Naive thymus-derived CD4-positive, alpha-beta T cell (primary cell): Measurements from ENCODE around the gene OR10R2. TPM values are rescaled to one million over a fixed set of nuclear protein-coding genes. Genes with fewer than 3 reads are reported as not detected.
A peak's percentile ranks its signal among the peaks of the same experiment; 100 is the strongest.

ENCODE experiments used
- ATAC-seq: fragments of 150-1000 bp; cut with Tn5 transposase; 2 replicates; pipeline ENCODE4 v1.10.0; 2021; ENCODE audit warnings: mild to moderate bottlenecking, moderate library complexity
- CTCF ChIA-PET: fragments of 350-600 bp; sonication (Branson Sonifier 250); formaldehyde crosslinking; loops from one replicate; lab custom pipeline; 2021; ENCODE audit warnings: antibody characterized with exemption; lab: Charles Lee
- POLR2A ChIA-PET: fragments of 350-600 bp; sonication (Branson Sonifier 250); formaldehyde crosslinking; loops from one replicate; lab custom pipeline; 2021; ENCODE audit warnings: antibody characterized with exemption, inconsistent platforms; lab: Charles Lee
- DNase-seq, 9 donors: peaks; one replicate each; pipeline versions ENCODE4 v3.0.0 to v3.0.0-alpha.2; 2020 to 2022; ENCODE audit warnings: mixed read lengths in 1 of 9
- H3K27ac ChIP-seq: one replicate; pipeline ENCODE4 v1.7.0; 2013; ENCODE audit warnings: mild to moderate bottlenecking, low read depth, low read length, moderate library complexity
- H3K27me3 ChIP-seq, 2 donors: one replicate each; pipeline ENCODE4 v1.7.0; 2013; ENCODE audit warnings: low read length in 2 of 2, mild to moderate bottlenecking in 2 of 2, moderate library complexity in 2 of 2; ENCODE audit not compliant: control insufficient read depth in 2 of 2, insufficient read depth in 2 of 2
- H3K36me3 ChIP-seq, 3 experiments: 1 replicate in 2 of 3; 2 replicates in 1 of 3; pipeline ENCODE4 v1.7.0; 2013; ENCODE audit warnings: low read length in 3 of 3, mild to moderate bottlenecking in 3 of 3, moderate library complexity in 1 of 3; ENCODE audit not compliant: insufficient read depth in 3 of 3, control insufficient read depth in 2 of 3
- H3K4me1 ChIP-seq, 2 donors: one replicate each; pipeline ENCODE4 v1.7.0; 2013; ENCODE audit warnings: low read length in 2 of 2, mild to moderate bottlenecking in 2 of 2, moderate library complexity in 1 of 2; ENCODE audit not compliant: control insufficient read depth in 2 of 2, insufficient read depth in 2 of 2
- H3K4me3 ChIP-seq: 2 replicates; pipeline ENCODE4 v1.7.0; 2013; ENCODE audit warnings: mild to moderate bottlenecking, low read length
- H3K9me3 ChIP-seq, 3 experiments: 1 replicate in 2 of 3; 2 replicates in 1 of 3; pipeline ENCODE4 v1.7.0; 2013; ENCODE audit warnings: low read length in 3 of 3; ENCODE audit not compliant: control insufficient read depth in 2 of 3
- H3K27ac Mint-ChIP-seq, 9 donors: one replicate each; pipeline ENCODE4 v1.8.0; 2020 to 2022; ENCODE audit warnings: mixed read lengths in 9 of 9, mild to moderate bottlenecking in 8 of 9, moderate library complexity in 5 of 9, inconsistent platforms in 2 of 9
- H3K27me3 Mint-ChIP-seq, 5 donors: one replicate each; pipeline ENCODE4 v1.8.0; 2021 to 2022; ENCODE audit warnings: mixed read lengths in 5 of 5, mild to moderate bottlenecking in 1 of 5
- H3K36me3 Mint-ChIP-seq, 5 donors: one replicate each; pipeline ENCODE4 v1.8.0; 2020 to 2022; ENCODE audit warnings: mixed read lengths in 5 of 5, mild to moderate bottlenecking in 3 of 5, inconsistent platforms in 1 of 5
- H3K4me1 Mint-ChIP-seq, 7 donors: one replicate each; pipeline ENCODE4 v1.8.0; 2020 to 2022; ENCODE audit warnings: mixed read lengths in 7 of 7, mild to moderate bottlenecking in 3 of 7, inconsistent platforms in 1 of 7
- H3K4me3 Mint-ChIP-seq, 10 donors: one replicate each; pipeline ENCODE4 v1.8.0; 2020 to 2022; ENCODE audit warnings: mild to moderate bottlenecking in 10 of 10, mixed read lengths in 10 of 10, moderate library complexity in 6 of 10, inconsistent platforms in 2 of 10
- H3K9me3 Mint-ChIP-seq, 11 donors: one replicate each; pipeline ENCODE4 v1.8.0; 2020 to 2022; ENCODE audit warnings: mixed read lengths in 11 of 11, mild to moderate bottlenecking in 4 of 11, inconsistent platforms in 1 of 11, moderate library complexity in 1 of 11
- intact Hi-C, 2 donors: fragments of 100-400 bp; cut with micrococcal nuclease; formaldehyde crosslinking; loops; one replicate each; pipeline ENCODE4 v1.15.1; 2023
- polyA plus RNA-seq, 2 donors: library from polyadenylated mRNA; unstranded; fragments of 300-500 nt; fragmentation: Illumina TruSeq; gene quantifications; one replicate each; pipeline ENCODE4 v1.2.3, GENCODE V29; 2021
- total RNA-seq, 6 experiments: library from RNA in 5 of 6; stranded (reverse) in 5 of 6; gene quantifications; 1 replicate in 5 of 6; 2 replicates in 1 of 6; pipeline ENCODE4 v1.2.3 and lab custom pipeline; 2021 to 2026

The OR10R2 gene
- total and polyA plus RNA-seq, 7 experiments from 2014 or later = not detected

DNA sequence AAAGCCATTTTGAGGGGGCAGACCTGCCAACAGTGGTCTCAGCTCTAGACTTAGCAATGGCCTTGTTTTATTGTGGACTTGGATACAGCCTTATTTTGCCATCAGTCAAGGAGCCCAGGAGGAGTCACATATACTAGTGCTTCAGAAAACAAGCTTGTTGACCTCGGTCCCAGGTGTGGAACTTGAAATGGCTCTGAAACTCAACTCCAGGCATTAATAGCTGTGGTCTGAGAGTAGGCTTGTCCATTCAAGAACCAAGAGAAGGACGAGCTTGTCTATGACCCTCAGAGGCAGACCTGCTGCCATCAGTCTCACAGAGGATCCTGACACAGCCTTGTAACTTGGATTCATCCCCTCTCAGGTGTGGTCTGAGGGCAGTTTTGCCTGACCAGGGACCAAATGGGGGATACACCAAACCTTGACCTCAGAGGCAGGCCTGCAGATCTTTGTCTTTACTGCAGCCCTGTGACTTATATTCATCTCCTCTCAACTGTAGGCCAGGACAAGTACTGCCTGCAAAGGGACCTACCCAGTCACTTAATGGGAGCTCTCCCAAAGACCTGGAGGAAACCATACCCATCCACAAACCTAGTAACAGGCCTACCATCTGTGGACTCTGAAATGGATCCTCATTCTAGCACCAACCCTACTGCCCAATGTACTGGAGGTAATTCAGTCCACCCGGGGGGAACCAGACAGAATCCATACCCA, 49.1 kb downstream of the OR10R2 start:
- no peak for DNase-seq
- no peak overlapping the region for H3K27ac Mint-ChIP-seq
- H3K27ac ChIP-seq = no peak overlapping the region
- H3K27me3 ChIP-seq = no peaks in the 10 kb centered on the region
- H3K36me3 Mint-ChIP-seq = no peaks in the 10 kb centered on the region
- no peaks in the 10 kb centered on the region for H3K4me1 Mint-ChIP-seq
- H3K9me3 Mint-ChIP-seq = peaks cover 0 to 6% (median 0%) of the 10 kb centered on the region in 11 donors
- intact Hi-C loops = no loop called here
- H3K4me3 ChIP-seq = no peak overlapping the region
- no peak for ATAC-seq
- no peaks in the 10 kb centered on the region for H3K4me1 ChIP-seq
- no peaks in the 10 kb centered on the region for H3K36me3 ChIP-seq
- no peaks in the 10 kb centered on the region for H3K9me3 ChIP-seq
- H3K4me3 Mint-ChIP-seq = no peak overlapping the region
- POLR2A ChIA-PET = no interaction called here
- CTCF ChIA-PET = no interaction called here
- peaks cover 0 to 43% (median 25%) of the 10 kb centered on the region in 5 donors for H3K27me3 Mint-ChIP-seq

DNA sequence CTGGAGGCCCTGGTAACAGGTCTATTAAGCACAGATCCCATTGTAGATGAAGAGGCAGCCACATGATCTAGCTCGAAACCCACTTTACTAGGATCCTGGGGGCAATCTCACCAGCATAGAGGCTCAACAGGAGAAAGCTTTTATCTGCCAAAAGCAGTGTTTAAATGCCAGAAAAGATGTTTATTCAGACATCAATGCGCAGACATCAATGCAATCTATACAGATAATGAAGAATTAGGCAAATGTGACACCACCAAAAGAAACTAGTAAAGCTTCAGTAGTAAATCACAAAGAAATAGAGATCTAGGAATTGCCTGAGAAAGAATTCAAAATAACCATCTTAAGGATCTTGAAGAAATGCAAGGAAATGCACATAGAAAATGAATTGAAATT, 49.6 kb downstream of the OR10R2 start:
- Histone ChIP-seq H3K36me3 (no peaks in the 10 kb centered on the region), H3K9me3 (no peaks in the 10 kb centered on the region), H3K27ac (no peak overlapping the region), H3K4me1 (no peaks in the 10 kb centered on the region), H3K27me3 (no peaks in the 10 kb centered on the region), H3K4me3 (no peak overlapping the region)
- no peak overlapping the region for H3K27ac Mint-ChIP-seq
- intact Hi-C loops = no loop called here
- no peaks in the 10 kb centered on the region for H3K4me1 Mint-ChIP-seq
- DNase-seq (no peak), ATAC-seq (no peak)
- H3K27me3 Mint-ChIP-seq = peaks cover 0 to 40% (median 29%) of the 10 kb centered on the region in 5 donors
- H3K4me3 Mint-ChIP-seq = no peak overlapping the region
- H3K36me3 Mint-ChIP-seq = no peaks in the 10 kb centered on the region
- ChIA-PET CTCF (no interaction called here), POLR2A (no interaction called here)
- H3K9me3 Mint-ChIP-seq = peaks cover 0 to 9% (median 2%) of the 10 kb centered on the region in 11 donors

DNA sequence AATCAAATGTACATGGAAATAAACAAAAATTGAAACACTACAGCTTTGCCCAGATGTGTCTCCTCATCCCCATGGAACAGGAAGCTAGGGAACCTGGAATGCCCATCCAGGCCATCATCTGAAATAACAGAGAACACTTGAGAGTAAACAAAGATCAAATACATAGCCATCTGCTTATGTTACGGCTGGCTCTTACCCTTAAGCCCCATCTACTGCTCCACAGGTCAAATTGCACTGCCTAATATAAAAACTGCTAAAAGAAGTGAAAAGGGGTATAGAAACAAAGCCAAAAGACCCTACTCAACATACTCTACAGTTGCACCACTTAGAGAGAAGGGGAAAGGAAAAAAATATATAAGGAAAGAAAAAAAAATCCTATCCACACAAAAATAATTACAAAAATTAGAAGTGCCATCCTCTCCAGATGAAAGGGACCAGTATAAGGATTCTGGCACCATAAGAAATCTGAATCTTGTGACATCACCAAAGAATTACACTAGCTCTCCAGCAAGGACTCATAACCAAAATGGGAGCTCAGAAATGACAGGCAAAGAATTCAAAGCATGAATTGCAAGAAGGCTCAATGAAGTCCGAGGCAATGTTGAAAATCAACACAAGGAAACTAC, 55.3 kb downstream of the OR10R2 start:
- Mint-ChIP-seq H3K9me3 (peaks cover 0 to 20% (median 10%) of the 10 kb centered on the region in 11 donors), H3K36me3 (no peaks in the 10 kb centered on the region), H3K4me1 (no peaks in the 10 kb centered on the region), H3K27me3 (peaks cover 0 to 57% (median 31%) of the 10 kb centered on the region in 5 donors), H3K4me3 (no peak overlapping the region), H3K27ac (no peak overlapping the region)
- Histone ChIP-seq H3K4me3 (no peak overlapping the region), H3K27me3 (no peaks in the 10 kb centered on the region), H3K9me3 (no peaks in the 10 kb centered on the region), H3K4me1 (no peaks in the 10 kb centered on the region), H3K36me3 (no peaks in the 10 kb centered on the region), H3K27ac (no peak overlapping the region)
- ATAC-seq = peak; percentile 59
- ChIA-PET POLR2A (no interaction called here), CTCF (interaction anchor here (1.3 kb wide), 1 partner anchor 324 kb away, joined by 3 read pairs; no protein-coding TSS in a partner anchor)
- intact Hi-C loops = loop anchor here in 1 of 2 donors (2.0 kb wide), 1 partner anchor 281 kb away; no protein-coding TSS in a partner anchor
- peak in 2 of 9 donors; percentile 9 to 14 for DNase-seq

Other genes with a start within 250 kb of the OR10R2 start
- gene CD1A, start 217.8 kb upstream of the OR10R2 start, total RNA-seq = under 1 TPM in 2 of 5 experiments, not detected in 3; 0.17 to 0.83 TPM
- gene CD1A, start 217.8 kb upstream of the OR10R2 start, polyA plus RNA-seq = not detected
- gene CD1C, start 182.3 kb upstream of the OR10R2 start, total RNA-seq = 10 to 100 TPM in 1 of 5 experiments, 1 to 10 TPM in 1, under 1 TPM in 1, not detected in 2; 0.32 to 12.1 (median 2.1) TPM
- under 1 TPM in 1 of 2 donors, not detected in 1; 0.24 TPM for gene CD1C, start 182.3 kb upstream of the OR10R2 start, polyA plus RNA-seq
- under 1 TPM in 1 of 5 experiments, not detected in 4; 0.27 TPM for gene CD1B, start 140.7 kb upstream of the OR10R2 start, total RNA-seq
- gene CD1B, start 140.7 kb upstream of the OR10R2 start, polyA plus RNA-seq = not detected
- under 1 TPM in 2 of 5 experiments, not detected in 3; 0.42 to 0.61 TPM for gene CD1E, start 118.3 kb upstream of the OR10R2 start, total RNA-seq
- gene CD1E, start 118.3 kb upstream of the OR10R2 start, polyA plus RNA-seq = not detected
- gene OR10T2, start 72.8 kb upstream of the OR10R2 start, total RNA-seq = not detected
- gene OR10T2, start 72.8 kb upstream of the OR10R2 start, polyA plus RNA-seq = not detected
- gene OR10K2, start 46.0 kb upstream of the OR10R2 start, total RNA-seq = not detected
- gene OR10K2, start 46.0 kb upstream of the OR10R2 start, polyA plus RNA-seq = not detected
- gene OR10K1, start 10.4 kb upstream of the OR10R2 start, total RNA-seq = not detected
- gene OR10K1, start 10.4 kb upstream of the OR10R2 start, polyA plus RNA-seq = not detected
- gene OR6Y1, start 82.2 kb downstream of the OR10R2 start, total RNA-seq = not detected
- not detected for gene OR6Y1, start 82.2 kb downstream of the OR10R2 start, polyA plus RNA-seq
- not detected for gene OR6P1, start 98.4 kb downstream of the OR10R2 start, total RNA-seq
- gene OR6P1, start 98.4 kb downstream of the OR10R2 start, polyA plus RNA-seq = not detected
- gene OR10X1, start 107.7 kb downstream of the OR10R2 start, total RNA-seq = not detected
- gene OR10X1, start 107.7 kb downstream of the OR10R2 start, polyA plus RNA-seq = not detected
- gene OR10Z1, start 133.0 kb downstream of the OR10R2 start, total RNA-seq = not detected
- gene OR10Z1, start 133.0 kb downstream of the OR10R2 start, polyA plus RNA-seq = not detected
- not detected for gene SPTA1, start 214.5 kb downstream of the OR10R2 start, total RNA-seq
- not detected for gene SPTA1, start 214.5 kb downstream of the OR10R2 start, polyA plus RNA-seq
- not detected for gene OR6K2, start 228.4 kb downstream of the OR10R2 start, total RNA-seq
- gene OR6K2, start 228.4 kb downstream of the OR10R2 start, polyA plus RNA-seq = not detected
- under 1 TPM in 1 of 5 experiments, not detected in 4; 0.29 TPM for gene OR6K3, start 248.5 kb downstream of the OR10R2 start, total RNA-seq
- not detected for gene OR6K3, start 248.5 kb downstream of the OR10R2 start, polyA plus RNA-seq